SK-N-SH (cell line): ENCODE data around the gene OPCML.

Source experiments
- FOXJ3 ChIP-seq: sonication (generic); formaldehyde crosslinking; IDR thresholded peaks from 2 replicates; pipeline ENCODE4 v1.5.1; 2020; ENCODE audit warnings: mild to moderate bottlenecking, missing genetic modification reagents
- FOXM1 ChIP-seq: IDR thresholded peaks from 2 replicates; pipeline ENCODE4 v1.4.0; 2012; ENCODE audit warnings: low read depth, mild to moderate bottlenecking
- GABPA ChIP-seq: IDR thresholded peaks from 2 replicates; pipeline ENCODE4 v1.4.0; 2012; ENCODE audit warnings: low read depth, mild to moderate bottlenecking
- MXI1 ChIP-seq: IDR thresholded peaks from 2 replicates; pipeline ENCODE4 v1.6.1; 2012; ENCODE audit warnings: mild to moderate bottlenecking, low read depth, low read length, improper control_type of control experiment
- POLR2AphosphoS5 ChIP-seq: IDR thresholded peaks from 2 replicates; pipeline ENCODE4 v1.6.1; 2012; ENCODE audit warnings: low read depth, low read length
- RAD21 ChIP-seq: IDR thresholded peaks from 2 replicates; pipeline ENCODE4 v1.6.1; 2012; ENCODE audit warnings: mild to moderate bottlenecking, low read length
- TF ChIP-seq, protein P1 (sequence below): fragments of 200-600 bp; sonication (generic); IDR thresholded peaks from 2 replicates; pipeline ENCODE4 v1.6.1; 2017; ENCODE audit warnings: antibody characterized with exemption, mild to moderate bottlenecking, moderate library complexity
- TF ChIP-seq, protein P2 (sequence below): IDR thresholded peaks from 2 replicates; pipeline ENCODE4 v1.6.1; 2012; ENCODE audit warnings: mild to moderate bottlenecking, low read depth, low read length, moderate library complexity
- TF ChIP-seq, protein P3 (sequence below): IDR thresholded peaks from 2 replicates; pipeline ENCODE4 v1.4.0; 2012; ENCODE audit warnings: low read depth, borderline replicate concordance

DNA sequence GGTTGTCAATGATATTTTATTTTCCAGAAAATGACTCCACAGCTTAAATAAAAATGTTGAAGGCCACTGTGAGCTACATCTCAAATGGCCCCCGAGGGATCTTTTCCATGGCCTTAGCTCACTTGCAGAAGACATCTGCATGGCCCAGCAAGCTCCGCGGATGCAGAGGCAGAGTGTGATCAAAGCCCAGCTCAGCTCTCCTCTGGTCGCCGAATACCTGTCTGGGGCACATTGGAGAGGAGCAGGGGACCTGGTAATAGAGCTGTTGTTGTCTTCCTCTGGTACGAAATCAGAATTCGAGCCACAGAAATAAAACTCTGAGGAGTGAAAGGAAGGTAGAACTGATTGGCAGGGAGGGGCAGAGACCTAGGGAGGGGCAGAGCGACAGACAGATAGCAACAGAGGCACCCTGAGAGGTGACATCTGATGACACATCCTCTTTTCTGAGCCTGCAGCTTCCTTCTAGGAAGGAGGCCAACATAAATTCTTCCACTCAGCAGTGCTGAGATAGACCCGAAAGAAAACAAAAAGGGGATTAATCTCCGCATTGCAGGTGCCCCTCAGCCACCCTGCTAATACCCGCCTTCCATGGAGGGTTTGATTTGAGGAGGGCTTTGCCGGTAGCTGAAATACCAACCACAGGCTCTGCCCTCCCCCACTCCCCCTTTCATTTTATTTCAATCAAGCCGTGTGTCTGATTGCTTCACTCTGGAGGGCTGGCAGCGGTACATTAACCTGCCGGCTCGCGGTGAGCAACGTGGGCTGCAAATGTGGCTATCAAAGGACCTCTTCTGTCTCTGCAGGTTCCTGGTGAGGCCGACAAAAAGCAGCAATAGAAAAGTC is 759.4 kb downstream of the OPCML start:
- TF ChIP-seq RAD21, result no peak
- TF ChIP-seq, protein P1, sequence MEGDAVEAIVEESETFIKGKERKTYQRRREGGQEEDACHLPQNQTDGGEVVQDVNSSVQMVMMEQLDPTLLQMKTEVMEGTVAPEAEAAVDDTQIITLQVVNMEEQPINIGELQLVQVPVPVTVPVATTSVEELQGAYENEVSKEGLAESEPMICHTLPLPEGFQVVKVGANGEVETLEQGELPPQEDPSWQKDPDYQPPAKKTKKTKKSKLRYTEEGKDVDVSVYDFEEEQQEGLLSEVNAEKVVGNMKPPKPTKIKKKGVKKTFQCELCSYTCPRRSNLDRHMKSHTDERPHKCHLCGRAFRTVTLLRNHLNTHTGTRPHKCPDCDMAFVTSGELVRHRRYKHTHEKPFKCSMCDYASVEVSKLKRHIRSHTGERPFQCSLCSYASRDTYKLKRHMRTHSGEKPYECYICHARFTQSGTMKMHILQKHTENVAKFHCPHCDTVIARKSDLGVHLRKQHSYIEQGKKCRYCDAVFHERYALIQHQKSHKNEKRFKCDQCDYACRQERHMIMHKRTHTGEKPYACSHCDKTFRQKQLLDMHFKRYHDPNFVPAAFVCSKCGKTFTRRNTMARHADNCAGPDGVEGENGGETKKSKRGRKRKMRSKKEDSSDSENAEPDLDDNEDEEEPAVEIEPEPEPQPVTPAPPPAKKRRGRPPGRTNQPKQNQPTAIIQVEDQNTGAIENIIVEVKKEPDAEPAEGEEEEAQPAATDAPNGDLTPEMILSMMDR, result no peak
- no peak for TF ChIP-seq POLR2AphosphoS5
- no peak for TF ChIP-seq FOXJ3 (CRISPR knock-in tag)
- TF ChIP-seq FOXM1, result no peak
- TF ChIP-seq, protein P2, sequence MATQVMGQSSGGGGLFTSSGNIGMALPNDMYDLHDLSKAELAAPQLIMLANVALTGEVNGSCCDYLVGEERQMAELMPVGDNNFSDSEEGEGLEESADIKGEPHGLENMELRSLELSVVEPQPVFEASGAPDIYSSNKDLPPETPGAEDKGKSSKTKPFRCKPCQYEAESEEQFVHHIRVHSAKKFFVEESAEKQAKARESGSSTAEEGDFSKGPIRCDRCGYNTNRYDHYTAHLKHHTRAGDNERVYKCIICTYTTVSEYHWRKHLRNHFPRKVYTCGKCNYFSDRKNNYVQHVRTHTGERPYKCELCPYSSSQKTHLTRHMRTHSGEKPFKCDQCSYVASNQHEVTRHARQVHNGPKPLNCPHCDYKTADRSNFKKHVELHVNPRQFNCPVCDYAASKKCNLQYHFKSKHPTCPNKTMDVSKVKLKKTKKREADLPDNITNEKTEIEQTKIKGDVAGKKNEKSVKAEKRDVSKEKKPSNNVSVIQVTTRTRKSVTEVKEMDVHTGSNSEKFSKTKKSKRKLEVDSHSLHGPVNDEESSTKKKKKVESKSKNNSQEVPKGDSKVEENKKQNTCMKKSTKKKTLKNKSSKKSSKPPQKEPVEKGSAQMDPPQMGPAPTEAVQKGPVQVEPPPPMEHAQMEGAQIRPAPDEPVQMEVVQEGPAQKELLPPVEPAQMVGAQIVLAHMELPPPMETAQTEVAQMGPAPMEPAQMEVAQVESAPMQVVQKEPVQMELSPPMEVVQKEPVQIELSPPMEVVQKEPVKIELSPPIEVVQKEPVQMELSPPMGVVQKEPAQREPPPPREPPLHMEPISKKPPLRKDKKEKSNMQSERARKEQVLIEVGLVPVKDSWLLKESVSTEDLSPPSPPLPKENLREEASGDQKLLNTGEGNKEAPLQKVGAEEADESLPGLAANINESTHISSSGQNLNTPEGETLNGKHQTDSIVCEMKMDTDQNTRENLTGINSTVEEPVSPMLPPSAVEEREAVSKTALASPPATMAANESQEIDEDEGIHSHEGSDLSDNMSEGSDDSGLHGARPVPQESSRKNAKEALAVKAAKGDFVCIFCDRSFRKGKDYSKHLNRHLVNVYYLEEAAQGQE, result no peak
- no peak for TF ChIP-seq GABPA
- TF ChIP-seq, protein P3, sequence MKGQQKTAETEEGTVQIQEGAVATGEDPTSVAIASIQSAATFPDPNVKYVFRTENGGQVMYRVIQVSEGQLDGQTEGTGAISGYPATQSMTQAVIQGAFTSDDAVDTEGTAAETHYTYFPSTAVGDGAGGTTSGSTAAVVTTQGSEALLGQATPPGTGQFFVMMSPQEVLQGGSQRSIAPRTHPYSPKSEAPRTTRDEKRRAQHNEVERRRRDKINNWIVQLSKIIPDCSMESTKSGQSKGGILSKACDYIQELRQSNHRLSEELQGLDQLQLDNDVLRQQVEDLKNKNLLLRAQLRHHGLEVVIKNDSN, result no peak
- no peak for TF ChIP-seq MXI1
